MM.1S (cell line): ENCODE data around the gene NDUFS7.

Source experiments
- DNase-seq: peaks from one replicate; pipeline ENCODE4 v3.0.0-alpha.2; 2015
- H2AFZ ChIP-seq: fragments of 300-600 bp; sonication (generic); 2 replicates; pipeline ENCODE4 v1.6.0; 2016; ENCODE audit warnings: antibody characterized with exemption, low read length
- H3F3A ChIP-seq: fragments of 300-600 bp; sonication (generic); 2 replicates; pipeline ENCODE4 v1.6.1; 2016; ENCODE audit warnings: mild to moderate bottlenecking, antibody characterized with exemption, low read length, moderate library complexity, mixed read lengths; ENCODE audit not compliant: insufficient read depth
- H3K27ac ChIP-seq: fragments of 300-600 bp; sonication (generic); 2 replicates; pipeline ENCODE4 v1.5.1; 2016; ENCODE audit warnings: mild to moderate bottlenecking, low read length
- H3K27me3 ChIP-seq: fragments of 300-600 bp; sonication (generic); replicated peaks from 2 replicates; pipeline ENCODE4 v1.6.0; 2016; ENCODE audit warnings: low read length; ENCODE audit not compliant: insufficient read depth
- H3K36me3 ChIP-seq: fragments of 300-600 bp; sonication (generic); replicated peaks from 2 replicates; pipeline ENCODE4 v1.6.1; 2016; ENCODE audit warnings: mild to moderate bottlenecking, low read length, mixed read lengths; ENCODE audit not compliant: insufficient read depth
- H3K4me1 ChIP-seq: fragments of 300-600 bp; sonication (generic); 2 replicates; pipeline ENCODE4 v1.6.1; 2016; ENCODE audit warnings: low read length, mixed read lengths
- H3K4me2 ChIP-seq: fragments of 300-600 bp; sonication (generic); 2 replicates; pipeline ENCODE4 v1.6.0; 2016; ENCODE audit warnings: low read depth, low read length
- H3K4me3 ChIP-seq: fragments of 300-600 bp; sonication (generic); 2 replicates; pipeline ENCODE4 v1.5.1; 2016; ENCODE audit warnings: low read length, mixed read lengths
- H3K79me2 ChIP-seq: fragments of 300-600 bp; sonication (generic); 2 replicates; pipeline ENCODE4 v1.6.1; 2016; ENCODE audit warnings: mixed run types, low read length, mixed read lengths
- H3K9ac ChIP-seq: fragments of 300-600 bp; sonication (generic); 2 replicates; pipeline ENCODE4 v1.6.1; 2016; ENCODE audit warnings: low read length, mixed read lengths
- H3K9me2 ChIP-seq: fragments of 300-600 bp; sonication (generic); replicated peaks from 2 replicates; pipeline ENCODE4 v1.6.1; 2016; ENCODE audit warnings: mild to moderate bottlenecking, low read length, mixed read lengths; ENCODE audit not compliant: insufficient read depth
- H3K9me3 ChIP-seq: fragments of 300-600 bp; sonication (generic); replicated peaks from 2 replicates; pipeline ENCODE4 v1.6.1; 2016; ENCODE audit warnings: mild to moderate bottlenecking, low read length, mixed read lengths; ENCODE audit not compliant: insufficient read depth
- H4K20me1 ChIP-seq: fragments of 300-600 bp; sonication (generic); 2 replicates; pipeline ENCODE4 v1.6.1; 2016; ENCODE audit warnings: mild to moderate bottlenecking, low read length, moderate library complexity, mixed read lengths; ENCODE audit not compliant: insufficient read depth
- EZH2 ChIP-seq: fragments of 300-600 bp; sonication (generic); optimal IDR thresholded peaks from 2 replicates; pipeline ENCODE3; 2017; ENCODE audit warnings: low read depth, mild to moderate bottlenecking, antibody characterized with exemption, low read length, mixed read lengths
- EZH2phosphoT487 ChIP-seq: fragments of 300-600 bp; sonication (generic); IDR thresholded peaks from 2 replicates; pipeline ENCODE4 v1.6.1; 2018; ENCODE audit warnings: antibody characterized with exemption, low read length
- TF ChIP-seq, protein P1 (sequence below): fragments of 300-600 bp; sonication (generic); IDR thresholded peaks from 2 replicates; pipeline ENCODE4 v1.5.1; 2016; ENCODE audit warnings: antibody characterized with exemption, low read length, mixed read lengths

Gene NDUFS7

DNA sequence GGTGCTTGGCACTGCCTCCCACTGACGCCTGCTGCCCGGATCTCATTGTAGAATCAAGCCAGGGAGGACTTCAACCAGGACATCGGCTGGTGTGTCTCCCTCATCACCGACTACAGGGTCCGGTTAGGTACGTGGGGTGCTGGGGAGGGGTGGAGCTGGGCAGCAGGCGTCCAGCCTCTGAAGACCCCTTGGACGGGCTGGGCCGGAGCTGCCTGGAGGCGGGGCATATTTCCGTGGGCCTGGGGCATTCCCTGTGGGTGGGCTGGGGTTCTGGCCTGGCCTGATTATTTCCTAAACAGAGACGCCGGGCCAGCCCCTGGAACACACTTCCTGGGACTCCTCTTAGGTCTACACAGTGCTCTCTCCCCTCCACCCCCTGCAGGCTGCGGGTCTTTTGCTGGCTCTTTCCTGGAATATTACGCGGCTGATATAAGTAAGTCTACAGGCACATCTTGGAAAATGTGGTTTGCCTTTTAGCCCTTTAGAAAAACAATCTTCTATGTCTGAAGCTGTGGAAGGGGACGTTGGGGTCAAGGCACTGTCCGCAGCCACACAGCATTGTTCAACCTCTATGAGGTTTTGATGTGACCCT lies 14.4 kb upstream of the NDUFS7 start:
- no peak overlapping the region for H2AFZ ChIP-seq
- H3F3A ChIP-seq, result no peaks in the 10 kb centered on the region
- H3K79me2 ChIP-seq, result no peaks in the 10 kb centered on the region
- no peak overlapping the region for H3K9ac ChIP-seq
- no peak overlapping the region for H3K4me2 ChIP-seq
- H3K9me2 ChIP-seq, result no peaks in the 10 kb centered on the region
- H4K20me1 ChIP-seq, result no peaks in the 10 kb centered on the region
- 0 out of 2 replicates have a peak, but pooled peaks cover 7% of the 10 kb centered on the region for H3K4me1 ChIP-seq
- H3K9me3 ChIP-seq, result no peaks in the 10 kb centered on the region
- no peak overlapping the region for H3K4me3 ChIP-seq
- TF ChIP-seq EZH2 (no peak), EZH2phosphoT487 (no peak)
- TF ChIP-seq, protein P1, sequence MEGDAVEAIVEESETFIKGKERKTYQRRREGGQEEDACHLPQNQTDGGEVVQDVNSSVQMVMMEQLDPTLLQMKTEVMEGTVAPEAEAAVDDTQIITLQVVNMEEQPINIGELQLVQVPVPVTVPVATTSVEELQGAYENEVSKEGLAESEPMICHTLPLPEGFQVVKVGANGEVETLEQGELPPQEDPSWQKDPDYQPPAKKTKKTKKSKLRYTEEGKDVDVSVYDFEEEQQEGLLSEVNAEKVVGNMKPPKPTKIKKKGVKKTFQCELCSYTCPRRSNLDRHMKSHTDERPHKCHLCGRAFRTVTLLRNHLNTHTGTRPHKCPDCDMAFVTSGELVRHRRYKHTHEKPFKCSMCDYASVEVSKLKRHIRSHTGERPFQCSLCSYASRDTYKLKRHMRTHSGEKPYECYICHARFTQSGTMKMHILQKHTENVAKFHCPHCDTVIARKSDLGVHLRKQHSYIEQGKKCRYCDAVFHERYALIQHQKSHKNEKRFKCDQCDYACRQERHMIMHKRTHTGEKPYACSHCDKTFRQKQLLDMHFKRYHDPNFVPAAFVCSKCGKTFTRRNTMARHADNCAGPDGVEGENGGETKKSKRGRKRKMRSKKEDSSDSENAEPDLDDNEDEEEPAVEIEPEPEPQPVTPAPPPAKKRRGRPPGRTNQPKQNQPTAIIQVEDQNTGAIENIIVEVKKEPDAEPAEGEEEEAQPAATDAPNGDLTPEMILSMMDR, result no peak
- DNase-seq, result no peak
- no peaks in the 10 kb centered on the region for H3K27me3 ChIP-seq
- no peaks in the 10 kb centered on the region for H3K36me3 ChIP-seq
- H3K27ac ChIP-seq, result no peak overlapping the region

DNA sequence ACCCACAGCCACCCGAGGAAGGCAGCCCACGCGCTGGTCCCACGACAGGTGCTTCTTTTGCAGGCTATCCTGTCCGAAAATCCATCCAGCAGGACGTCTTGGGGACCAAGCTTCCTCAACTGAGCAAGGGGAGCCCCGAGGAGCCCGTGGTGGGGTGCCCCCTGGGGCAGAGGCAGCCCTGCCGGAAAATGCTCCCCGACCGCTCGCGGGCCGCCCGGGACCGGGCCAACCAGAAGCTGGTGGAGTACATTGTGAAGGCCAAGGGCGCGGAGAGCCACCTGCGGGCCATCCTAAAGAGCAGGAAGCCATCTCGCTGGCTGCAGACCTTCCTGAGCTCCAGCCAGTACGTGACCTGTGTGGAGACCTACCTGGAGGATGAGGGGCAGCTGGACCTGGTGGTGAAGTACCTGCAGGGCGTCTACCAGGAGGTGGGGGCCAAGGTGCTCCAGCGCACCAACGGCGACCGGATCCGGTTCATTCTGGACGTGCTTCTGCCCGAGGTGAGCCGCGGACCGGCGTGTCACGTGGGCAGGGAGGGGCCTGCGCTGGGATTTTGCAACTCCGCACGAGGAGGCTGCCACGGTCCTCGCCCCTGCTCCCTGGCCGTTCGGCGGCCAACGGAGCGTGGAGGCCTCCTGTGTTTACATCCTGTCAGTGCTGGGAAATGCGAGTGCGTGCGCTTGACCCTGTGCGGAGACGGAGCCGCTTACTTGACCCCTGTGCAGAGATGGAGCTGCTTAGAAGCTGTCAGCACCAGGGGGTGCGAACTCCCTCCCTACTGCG lies 12.9 kb upstream of the NDUFS7 start:
- TF ChIP-seq, protein P1, result no peak
- TF ChIP-seq EZH2phosphoT487, result no peak
- no peak for TF ChIP-seq EZH2
- Histone ChIP-seq H3K4me2 (no peak overlapping the region), H2AFZ (no peak overlapping the region), H3K27me3 (no peaks in the 10 kb centered on the region), H3K36me3 (no peaks in the 10 kb centered on the region), H3K9ac (no peak overlapping the region), H3K4me3 (no peak overlapping the region), H3K4me1 (no peaks in the 10 kb centered on the region), H3K9me2 (no peaks in the 10 kb centered on the region), H4K20me1 (no peaks in the 10 kb centered on the region), H3K79me2 (no peaks in the 10 kb centered on the region), H3K27ac (no peak overlapping the region), H3K9me3 (no peaks in the 10 kb centered on the region), H3F3A (no peaks in the 10 kb centered on the region)
- no peak for DNase-seq

DNA sequence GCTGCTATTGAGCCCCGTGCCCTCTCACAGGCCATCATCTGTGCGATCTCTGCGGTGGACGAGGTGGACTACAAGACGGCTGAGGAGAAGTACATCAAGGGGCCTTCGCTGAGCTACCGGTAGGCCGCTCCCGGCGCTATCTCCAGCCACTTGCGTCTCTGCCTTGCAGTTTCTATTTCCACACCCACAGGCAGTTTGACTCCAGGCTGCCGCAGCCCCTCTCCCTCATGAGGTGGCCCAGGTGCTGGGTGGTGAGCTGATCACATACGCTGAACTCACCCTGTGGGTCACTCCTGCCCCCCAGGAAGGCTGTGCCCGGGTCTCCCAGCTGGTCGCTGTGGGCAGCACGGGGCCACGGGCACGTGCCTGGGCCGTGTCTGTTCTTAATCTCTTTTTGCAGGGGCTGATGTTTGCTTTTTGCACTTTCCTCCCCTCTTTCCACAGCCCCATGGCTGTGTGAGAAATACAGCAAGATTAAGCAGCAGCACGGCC lies 10.6 kb upstream of the NDUFS7 start:
- H3K4me3 ChIP-seq, result no peak overlapping the region

More for the DNA sequence above, 10.6 kb upstream of the NDUFS7 start:
- no peak for DNase-seq
- H3K79me2 ChIP-seq, result no peaks in the 10 kb centered on the region
- no peaks in the 10 kb centered on the region for H3K4me1 ChIP-seq
- no peaks in the 10 kb centered on the region for H3K9me2 ChIP-seq
- H3K27ac ChIP-seq, result no peak overlapping the region
- TF ChIP-seq EZH2 (no peak), EZH2phosphoT487 (no peak)
- TF ChIP-seq, protein P1, result no peak
- H3K27me3 ChIP-seq, result no peaks in the 10 kb centered on the region
- H3K9ac ChIP-seq, result no peak overlapping the region
- no peak overlapping the region for H2AFZ ChIP-seq
- H3F3A ChIP-seq, result no peaks in the 10 kb centered on the region
- no peaks in the 10 kb centered on the region for H4K20me1 ChIP-seq
- H3K36me3 ChIP-seq, result no peaks in the 10 kb centered on the region
- H3K4me2 ChIP-seq, result no peak overlapping the region
- H3K9me3 ChIP-seq, result no peaks in the 10 kb centered on the region
